Coronary artery (tissue), 2 donors: ENCODE data around the gene SOWAHA.

Experiments used
- DNase-seq: peaks from one replicate; pipeline ENCODE4 v3.0.0-alpha.2; 2017; ENCODE audit warnings: low spot score
- H3K27ac ChIP-seq, 2 donors: fragments of 200-600 bp; sonication (generic); one replicate each; pipeline ENCODE4 v1.5.1; 2016 to 2019
- H3K4me3 ChIP-seq: fragments of 200-600 bp; sonication (generic); 2 replicates; pipeline ENCODE4 v1.5.1; 2016; ENCODE audit warnings: mild to moderate bottlenecking, moderate library complexity
- TF ChIP-seq, protein P1 (sequence below): fragments of 200-600 bp; sonication (generic); IDR thresholded peaks from one replicate; pipeline ENCODE4 v1.5.1; 2019; ENCODE audit warnings: antibody characterized with exemption

Gene SOWAHA

DNA sequence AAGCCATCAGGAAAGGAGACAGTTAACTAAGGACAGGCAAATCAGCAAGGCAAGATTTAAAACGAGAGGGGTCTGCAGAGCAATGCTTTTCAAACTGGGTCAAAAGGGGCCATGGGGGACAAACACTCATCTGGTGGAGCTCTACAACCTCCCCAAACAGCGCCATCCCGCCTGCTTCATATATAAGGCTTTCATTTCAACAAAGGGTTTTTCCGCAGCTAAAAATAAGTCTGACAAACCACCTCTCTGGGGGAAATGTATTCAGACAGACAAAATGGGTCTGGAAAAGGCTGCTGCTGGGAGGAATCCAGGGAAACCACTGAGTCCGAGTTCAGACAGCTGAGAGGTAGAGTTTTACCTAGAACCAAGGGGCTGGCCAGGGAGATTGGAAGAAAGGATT lies 27.7 kb upstream of the SOWAHA start:
- TF ChIP-seq, protein P1, sequence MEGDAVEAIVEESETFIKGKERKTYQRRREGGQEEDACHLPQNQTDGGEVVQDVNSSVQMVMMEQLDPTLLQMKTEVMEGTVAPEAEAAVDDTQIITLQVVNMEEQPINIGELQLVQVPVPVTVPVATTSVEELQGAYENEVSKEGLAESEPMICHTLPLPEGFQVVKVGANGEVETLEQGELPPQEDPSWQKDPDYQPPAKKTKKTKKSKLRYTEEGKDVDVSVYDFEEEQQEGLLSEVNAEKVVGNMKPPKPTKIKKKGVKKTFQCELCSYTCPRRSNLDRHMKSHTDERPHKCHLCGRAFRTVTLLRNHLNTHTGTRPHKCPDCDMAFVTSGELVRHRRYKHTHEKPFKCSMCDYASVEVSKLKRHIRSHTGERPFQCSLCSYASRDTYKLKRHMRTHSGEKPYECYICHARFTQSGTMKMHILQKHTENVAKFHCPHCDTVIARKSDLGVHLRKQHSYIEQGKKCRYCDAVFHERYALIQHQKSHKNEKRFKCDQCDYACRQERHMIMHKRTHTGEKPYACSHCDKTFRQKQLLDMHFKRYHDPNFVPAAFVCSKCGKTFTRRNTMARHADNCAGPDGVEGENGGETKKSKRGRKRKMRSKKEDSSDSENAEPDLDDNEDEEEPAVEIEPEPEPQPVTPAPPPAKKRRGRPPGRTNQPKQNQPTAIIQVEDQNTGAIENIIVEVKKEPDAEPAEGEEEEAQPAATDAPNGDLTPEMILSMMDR: no peak
- no peak overlapping the region for H3K27ac ChIP-seq
- H3K4me3 ChIP-seq: peak overlapping the region; percentile 35
- no peak for DNase-seq

DNA sequence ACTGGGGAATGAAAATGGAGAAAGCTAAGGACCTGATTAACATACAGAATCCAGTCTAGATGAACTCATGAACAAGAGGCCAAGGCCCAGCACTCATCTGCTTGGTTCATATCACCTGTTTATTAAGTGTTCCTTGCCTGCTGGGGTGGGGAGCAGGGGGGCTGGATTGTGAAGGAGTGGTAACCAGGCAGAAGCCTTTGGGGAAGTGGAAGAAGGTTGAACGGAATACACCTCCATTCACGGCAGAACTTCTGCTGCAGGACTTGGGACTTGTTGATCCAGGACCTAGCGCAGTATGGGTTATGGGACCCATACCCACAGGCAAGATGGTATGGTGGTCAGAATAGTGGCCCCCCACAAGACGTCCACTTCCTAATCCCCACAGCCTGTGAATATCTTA lies 27.2 kb upstream of the SOWAHA start:
- DNase-seq: no peak
- H3K4me3 ChIP-seq: no peak overlapping the region

DNA sequence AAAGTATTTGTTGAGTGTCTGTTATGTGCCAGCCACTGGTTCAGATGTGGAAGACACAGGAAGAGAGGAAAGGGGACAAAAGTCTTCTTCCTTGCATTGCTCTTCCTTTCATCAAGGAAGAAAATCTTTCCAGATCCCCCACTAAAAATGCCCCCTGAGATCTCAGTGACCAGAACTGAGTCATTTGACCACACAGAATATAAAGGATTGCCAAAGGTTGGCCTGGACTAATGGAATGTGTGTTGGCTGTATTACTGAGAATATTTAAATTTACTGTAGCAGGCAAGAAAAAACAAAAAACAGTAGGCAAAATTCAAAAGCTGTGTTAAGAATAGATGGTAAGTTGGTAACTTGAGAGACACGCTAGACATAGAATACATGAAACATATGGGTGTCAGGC lies 26.0 kb upstream of the SOWAHA start:
- TF ChIP-seq, protein P1: no peak
- Histone ChIP-seq H3K4me3 (no peak overlapping the region), H3K27ac (no peak overlapping the region)
- no peak for DNase-seq

More for the DNA sequence above, 27.2 kb upstream of the SOWAHA start:
- H3K27ac ChIP-seq: no peak overlapping the region
- TF ChIP-seq, protein P1: no peak

DNA sequence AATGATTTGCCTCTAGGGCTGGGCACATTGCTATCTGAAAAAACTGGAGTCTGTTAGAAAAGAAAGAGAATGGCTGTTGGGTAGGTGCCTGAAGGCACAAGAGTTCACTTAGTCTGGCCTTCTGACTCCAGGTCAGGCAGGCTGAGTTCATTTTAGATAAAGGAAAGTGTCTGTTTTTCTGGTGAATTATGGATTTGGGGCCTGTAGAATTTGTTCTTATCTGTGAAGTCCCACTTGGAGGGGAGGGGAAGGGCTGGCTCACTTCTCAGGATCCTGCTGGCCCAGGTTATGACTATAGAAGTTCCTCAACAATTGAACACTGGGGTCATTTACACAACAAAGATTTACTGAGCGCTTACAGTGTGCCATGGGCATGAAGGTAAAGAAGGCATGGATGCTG lies 24.6 kb upstream of the SOWAHA start:
- DNase-seq: no peak
- Histone ChIP-seq H3K4me3 (no peak overlapping the region), H3K27ac (no peak overlapping the region)
- TF ChIP-seq, protein P1: no peak

DNA sequence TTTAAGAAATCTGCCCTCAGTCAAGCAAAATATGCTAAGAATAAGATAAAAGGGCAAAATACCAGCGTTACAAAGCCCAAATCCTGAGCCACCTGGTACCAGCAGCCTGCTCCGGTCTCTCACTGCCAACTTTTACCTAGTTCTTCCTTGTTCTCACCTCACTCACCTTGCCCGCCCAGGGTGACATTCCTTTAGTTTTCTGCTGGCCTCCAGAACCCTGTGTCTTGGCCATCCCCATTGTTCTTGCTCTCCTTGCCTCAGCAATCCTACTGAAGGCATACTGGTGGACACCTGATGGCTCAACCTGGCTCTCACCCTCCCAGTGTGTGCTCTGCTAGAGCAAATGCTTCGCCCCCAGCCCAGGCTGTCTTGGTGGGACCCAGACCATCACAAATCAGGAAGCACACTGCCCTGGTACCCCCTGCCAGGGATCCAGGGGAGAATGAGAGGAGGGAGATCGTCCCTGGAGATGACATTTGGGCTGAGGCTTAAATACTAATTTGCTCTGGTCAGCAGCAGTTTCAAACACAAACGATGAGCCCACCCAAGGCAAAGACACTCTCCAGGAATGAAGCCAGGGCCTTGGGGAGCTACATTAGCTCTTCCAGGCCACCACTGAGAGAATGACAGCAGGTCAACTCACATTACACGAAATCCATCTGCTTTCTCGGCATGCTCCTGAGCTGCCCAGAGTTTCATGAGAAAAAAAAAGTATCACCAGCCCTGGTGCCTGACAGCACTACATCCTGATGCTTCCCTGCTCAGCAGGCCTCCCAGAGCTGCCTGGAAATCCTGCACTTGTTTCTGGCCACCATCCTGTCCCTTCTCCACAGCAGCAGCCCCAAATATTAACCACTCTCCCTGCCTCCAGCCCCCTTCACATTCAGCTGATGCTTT lies 23.9 kb upstream of the SOWAHA start:
- H3K4me3 ChIP-seq: no peak overlapping the region
- TF ChIP-seq, protein P1: no peak
- H3K27ac ChIP-seq: no peak overlapping the region
- DNase-seq: no peak

DNA sequence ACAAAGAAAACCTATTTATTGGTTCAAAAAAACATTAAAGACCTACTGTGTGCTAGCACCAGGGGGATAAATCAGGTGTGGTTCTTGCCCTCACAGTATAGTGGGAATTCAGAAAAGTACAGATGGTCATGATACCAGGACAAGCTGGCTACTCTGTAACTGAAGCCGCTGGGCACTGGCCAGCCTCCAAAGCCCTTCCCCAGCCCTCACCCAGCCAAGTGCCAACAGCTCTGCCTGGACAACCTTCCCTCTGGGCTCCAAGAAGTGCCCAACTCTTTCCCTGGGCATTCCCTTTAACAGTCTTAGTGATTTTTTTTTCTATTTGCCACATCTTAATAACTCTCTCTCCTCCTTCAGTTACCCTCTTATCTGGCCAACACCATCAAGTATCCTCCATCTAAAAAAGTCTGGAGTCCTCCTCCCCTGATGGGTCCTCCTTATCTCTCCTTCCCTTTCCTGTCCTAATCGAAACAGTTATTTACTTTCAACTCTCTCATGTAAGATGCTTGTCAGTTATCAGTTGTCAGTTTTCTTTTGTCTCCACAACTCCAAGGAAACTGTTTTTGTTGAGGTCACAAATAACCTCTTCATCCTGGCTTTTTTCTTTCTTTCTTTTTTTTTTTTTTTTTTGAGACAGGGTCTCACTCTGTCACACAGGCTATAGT lies 22.8 kb upstream of the SOWAHA start:
- TF ChIP-seq, protein P1: no peak
- DNase-seq: no peak
- Histone ChIP-seq H3K27ac (no peak overlapping the region), H3K4me3 (no peak overlapping the region)
